SK-N-SH treated with all-trans-retinoic acid at 6 μM for 48 hours (cell line): ENCODE data around the gene DLG2.

Source experiments
- ARNTL ChIP-seq: fragments of 450-650 bp; formaldehyde crosslinking; IDR thresholded peaks from 2 replicates; pipeline ENCODE4 v1.5.0; 2020; ENCODE audit warnings: low read depth, mild to moderate bottlenecking, moderate library complexity, borderline replicate concordance
- ESRRG ChIP-seq: fragments of 250-450 bp; sonication (Bioruptor Pico); IDR thresholded peaks from 2 replicates; pipeline ENCODE4 v1.6.1; 2021; ENCODE audit warnings: mild to moderate bottlenecking
- GLIS3 ChIP-seq: fragments of 250-450 bp; sonication (Bioruptor Pico); IDR thresholded peaks from 2 replicates; pipeline ENCODE4 v1.5.0; 2020; ENCODE audit warnings: mild to moderate bottlenecking, moderate library complexity
- TOX ChIP-seq: fragments of 250-450 bp; sonication (Bioruptor Pico); IDR thresholded peaks from 2 replicates; pipeline ENCODE4 v1.8.0; 2021; ENCODE audit warnings: mild to moderate bottlenecking, moderate library complexity, borderline replicate concordance
- ZNF565 ChIP-seq: fragments of 450-650 bp; formaldehyde crosslinking; conservative IDR thresholded peaks from 2 replicates; pipeline ENCODE4 v1.5.0; 2020; ENCODE audit warnings: low read depth, mild to moderate bottlenecking, moderate library complexity
- ZNF70 ChIP-seq: fragments of 450-650 bp; formaldehyde crosslinking; IDR thresholded peaks from 2 replicates; pipeline ENCODE4 v1.5.0; 2020; ENCODE audit warnings: mild to moderate bottlenecking, moderate library complexity

GRCh38 chr11:83914995-83915394, 1712.1 kb downstream of the DLG2 start:
- no peak for TF ChIP-seq TOX (CRISPR knock-in tag)
- TF ChIP-seq ARNTL (CRISPR knock-in tag), result no peak
- no peak for TF ChIP-seq ZNF70 (CRISPR knock-in tag)
- TF ChIP-seq ZNF565 (CRISPR knock-in tag), result no peak
- TF ChIP-seq ESRRG (CRISPR knock-in tag), result no peak
- no peak for TF ChIP-seq GLIS3 (CRISPR knock-in tag)
